BE2C (cell line): Measurements from ENCODE around the gene CATSPERD.

Experiments
- DNase-seq: peaks from one replicate; pipeline ENCODE4 v3.0.0-alpha.2; 2020
- H3K27me3 ChIP-seq: fragments of 250-450 bp; sonication (Bioruptor Pico); 2 replicates; pipeline ENCODE4 v1.5.1; 2020; ENCODE audit warnings: mild to moderate bottlenecking
- H3K36me3 ChIP-seq: fragments of 250-450 bp; sonication (Bioruptor Pico); 2 replicates; pipeline ENCODE4 v1.5.1; 2020; ENCODE audit warnings: mild to moderate bottlenecking
- H3K4me1 ChIP-seq: fragments of 250-450 bp; sonication (Bioruptor Pico); 2 replicates; pipeline ENCODE4 v1.5.1; 2020
- H3K4me3 ChIP-seq: 2 replicates; pipeline ENCODE4 v1.5.1; 2011; ENCODE audit warnings: low read depth, low read length
- H3K9me3 ChIP-seq: fragments of 250-450 bp; sonication (Bioruptor Pico); 2 replicates; pipeline ENCODE4 v1.5.1; 2020
- TF ChIP-seq, protein P1 (sequence below): IDR thresholded peaks from 2 replicates; pipeline ENCODE4 v1.5.1; 2012; ENCODE audit warnings: mild to moderate bottlenecking, low read depth, low read length

The CATSPERD gene

DNA sequence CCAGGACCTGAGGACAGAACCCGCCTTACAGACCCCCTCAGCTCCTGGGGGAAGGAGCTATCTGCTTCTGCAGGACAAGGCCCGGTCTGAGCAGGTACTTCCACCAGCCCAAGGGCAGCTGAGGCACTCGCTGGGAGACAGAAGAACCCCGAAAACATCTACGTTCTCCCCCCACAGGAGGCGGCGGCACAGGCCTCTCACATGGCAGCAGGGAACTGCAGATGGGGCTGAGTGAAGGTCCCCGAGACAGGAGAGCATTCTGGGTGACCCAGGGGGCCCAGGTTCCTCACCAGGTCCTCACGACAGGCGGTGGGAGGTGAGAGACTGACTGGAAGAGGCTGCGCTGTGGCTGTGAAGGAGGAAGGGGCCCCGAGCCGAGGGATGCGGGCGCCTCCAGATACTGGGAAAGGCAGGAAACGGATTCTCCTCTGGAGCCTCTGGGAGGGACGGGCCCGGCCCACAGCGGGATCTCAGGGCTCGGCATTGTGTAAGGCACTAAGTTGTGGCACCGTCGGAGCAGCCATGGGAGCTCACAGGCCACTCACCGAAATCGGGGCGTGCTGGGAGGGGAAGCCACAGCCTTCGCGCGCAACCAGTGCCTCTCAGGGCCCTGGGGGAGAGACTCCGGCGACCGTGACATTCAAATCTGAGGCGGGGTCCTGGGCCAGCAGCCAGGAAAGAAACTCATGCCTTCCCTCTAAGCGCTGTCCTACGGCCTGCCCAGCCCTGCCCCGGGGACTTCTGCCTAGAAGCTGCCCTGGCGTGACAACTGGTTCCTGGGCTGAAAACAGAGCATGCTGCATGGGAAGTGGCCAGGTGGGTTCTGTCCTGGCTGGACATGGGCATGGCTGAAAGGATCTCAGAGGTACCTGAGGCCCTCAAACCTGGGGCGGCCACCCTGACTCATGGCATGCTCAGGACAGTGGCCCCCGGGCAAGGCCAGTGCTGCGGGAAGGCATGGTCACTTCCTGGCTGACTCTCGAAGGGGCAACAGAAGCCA is 16.3 kb upstream of the CATSPERD start:
- peaks cover 83% of the 10 kb centered on the region for H3K36me3 ChIP-seq
- TF ChIP-seq, protein P1, sequence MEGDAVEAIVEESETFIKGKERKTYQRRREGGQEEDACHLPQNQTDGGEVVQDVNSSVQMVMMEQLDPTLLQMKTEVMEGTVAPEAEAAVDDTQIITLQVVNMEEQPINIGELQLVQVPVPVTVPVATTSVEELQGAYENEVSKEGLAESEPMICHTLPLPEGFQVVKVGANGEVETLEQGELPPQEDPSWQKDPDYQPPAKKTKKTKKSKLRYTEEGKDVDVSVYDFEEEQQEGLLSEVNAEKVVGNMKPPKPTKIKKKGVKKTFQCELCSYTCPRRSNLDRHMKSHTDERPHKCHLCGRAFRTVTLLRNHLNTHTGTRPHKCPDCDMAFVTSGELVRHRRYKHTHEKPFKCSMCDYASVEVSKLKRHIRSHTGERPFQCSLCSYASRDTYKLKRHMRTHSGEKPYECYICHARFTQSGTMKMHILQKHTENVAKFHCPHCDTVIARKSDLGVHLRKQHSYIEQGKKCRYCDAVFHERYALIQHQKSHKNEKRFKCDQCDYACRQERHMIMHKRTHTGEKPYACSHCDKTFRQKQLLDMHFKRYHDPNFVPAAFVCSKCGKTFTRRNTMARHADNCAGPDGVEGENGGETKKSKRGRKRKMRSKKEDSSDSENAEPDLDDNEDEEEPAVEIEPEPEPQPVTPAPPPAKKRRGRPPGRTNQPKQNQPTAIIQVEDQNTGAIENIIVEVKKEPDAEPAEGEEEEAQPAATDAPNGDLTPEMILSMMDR: no peak
- no peaks in the 10 kb centered on the region for H3K9me3 ChIP-seq
- no peak for DNase-seq
- H3K4me3 ChIP-seq: no peak overlapping the region
- no peaks in the 10 kb centered on the region for H3K4me1 ChIP-seq
- no peaks in the 10 kb centered on the region for H3K27me3 ChIP-seq

DNA sequence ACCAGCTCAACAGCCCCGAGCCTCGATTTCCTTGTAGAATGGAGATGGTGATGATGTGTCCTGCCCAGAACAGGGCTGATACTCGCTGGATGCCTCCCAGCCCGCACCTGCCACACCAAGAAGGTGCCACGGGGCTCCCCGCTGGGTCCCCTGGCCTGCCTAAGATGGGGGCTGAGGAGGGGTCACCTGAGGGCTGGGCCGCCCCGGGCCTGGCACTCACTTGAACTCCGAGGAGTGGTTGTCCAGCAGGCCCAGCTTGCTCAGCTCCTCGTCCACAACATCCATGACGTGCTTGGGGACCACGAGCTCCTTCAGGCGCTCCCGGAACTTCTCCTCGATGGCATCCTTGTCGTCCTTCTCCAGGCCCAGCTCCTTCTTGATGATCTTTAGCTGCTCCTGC is 14.9 kb upstream of the CATSPERD start:
- Histone ChIP-seq H3K4me3 (no peak overlapping the region), H3K36me3 (peaks cover 81% of the 10 kb centered on the region), H3K27me3 (no peaks in the 10 kb centered on the region), H3K9me3 (no peaks in the 10 kb centered on the region), H3K4me1 (no peaks in the 10 kb centered on the region)
- TF ChIP-seq, protein P1: no peak
- no peak for DNase-seq

DNA sequence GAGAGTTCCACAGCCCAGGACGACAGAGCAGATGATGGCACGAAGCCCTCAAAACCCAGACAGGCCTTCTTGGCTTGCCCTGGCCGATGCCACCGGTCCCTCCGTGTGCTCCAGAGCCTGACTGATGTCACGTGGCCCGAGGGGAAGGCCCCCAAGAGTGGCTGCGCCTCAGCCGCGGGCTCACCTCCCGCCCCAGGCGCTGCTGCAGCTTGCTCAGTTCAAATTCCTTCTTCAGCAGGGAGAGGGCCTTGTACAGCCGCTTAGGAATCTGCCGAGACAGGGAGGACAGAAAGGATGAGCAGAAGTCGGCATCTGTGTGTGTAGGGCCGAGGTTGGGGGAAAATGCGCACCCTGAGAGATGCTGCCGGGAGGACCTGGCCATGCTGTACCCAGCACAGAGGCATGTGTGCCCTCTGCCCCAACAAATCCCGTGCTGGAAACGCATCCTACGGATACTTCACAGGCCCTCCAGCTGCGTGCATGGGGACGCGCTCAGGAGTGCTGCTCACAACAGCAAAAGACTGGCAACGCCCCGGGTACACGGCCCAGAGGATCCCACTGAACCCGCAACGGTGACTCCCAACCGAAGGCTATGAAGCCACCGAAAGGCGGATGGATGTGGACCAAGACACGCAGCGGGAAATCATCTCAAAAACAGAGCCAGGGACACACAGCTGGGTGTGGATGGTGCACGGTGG is 13.4 kb upstream of the CATSPERD start:
- H3K36me3 ChIP-seq: peaks cover 86% of the 10 kb centered on the region
- no peaks in the 10 kb centered on the region for H3K27me3 ChIP-seq
- TF ChIP-seq, protein P1: no peak
- no peak for DNase-seq
- H3K9me3 ChIP-seq: no peaks in the 10 kb centered on the region
- H3K4me1 ChIP-seq: no peaks in the 10 kb centered on the region
- no peak overlapping the region for H3K4me3 ChIP-seq

DNA sequence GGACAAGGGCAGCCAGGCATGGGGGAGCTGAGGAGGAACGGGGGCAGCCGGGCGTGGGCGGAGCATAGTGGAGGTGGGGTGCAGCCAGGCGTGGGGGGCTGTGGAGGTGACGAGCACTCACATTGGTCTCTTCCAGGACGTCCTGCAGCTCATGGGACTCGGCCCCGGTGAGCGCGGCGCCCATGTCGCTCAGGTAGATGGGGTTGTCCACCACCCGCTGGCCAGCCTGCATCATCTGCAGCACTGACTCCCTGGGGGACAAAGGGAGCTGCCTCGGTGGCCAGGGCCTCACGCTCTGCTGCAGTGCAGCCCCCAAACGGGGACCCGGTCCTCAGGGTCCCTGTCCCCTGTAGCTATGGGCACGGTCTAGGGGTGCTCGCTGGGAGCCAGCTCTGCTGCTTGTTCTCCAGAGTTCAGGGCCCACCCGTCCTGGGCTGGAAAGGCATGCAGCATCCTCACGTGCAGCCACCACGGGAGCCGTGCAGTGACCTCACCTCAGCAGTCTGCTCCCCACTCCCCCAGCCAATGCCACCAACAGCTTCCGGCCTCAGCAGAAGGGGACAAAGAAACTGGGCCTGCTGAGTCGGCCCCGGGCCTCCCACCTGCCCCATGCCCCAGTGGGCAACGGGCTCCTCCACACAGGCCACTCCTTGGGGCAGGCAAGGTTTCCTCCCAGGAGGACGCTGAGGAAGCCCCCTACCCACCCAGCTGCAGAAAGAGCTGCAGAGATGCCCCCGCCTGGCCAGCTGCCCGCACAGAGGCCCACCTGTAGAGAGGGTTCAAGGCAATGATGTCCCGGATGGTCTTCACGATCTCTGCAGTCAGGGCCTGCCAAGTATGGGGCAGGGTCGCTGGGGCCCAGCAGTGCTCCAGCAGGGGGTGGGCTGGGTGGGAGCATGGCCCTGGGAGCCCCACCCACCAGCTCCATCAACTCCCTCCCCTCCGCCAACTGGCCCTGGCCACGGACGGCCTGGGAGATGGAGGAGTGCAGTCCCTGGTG is 12.6 kb upstream of the CATSPERD start:
- TF ChIP-seq, protein P1: no peak
- H3K4me1 ChIP-seq: no peaks in the 10 kb centered on the region
- H3K4me3 ChIP-seq: no peak overlapping the region
- no peaks in the 10 kb centered on the region for H3K27me3 ChIP-seq
- peaks cover 95% of the 10 kb centered on the region for H3K36me3 ChIP-seq
- no peak for DNase-seq
- H3K9me3 ChIP-seq: no peaks in the 10 kb centered on the region

DNA sequence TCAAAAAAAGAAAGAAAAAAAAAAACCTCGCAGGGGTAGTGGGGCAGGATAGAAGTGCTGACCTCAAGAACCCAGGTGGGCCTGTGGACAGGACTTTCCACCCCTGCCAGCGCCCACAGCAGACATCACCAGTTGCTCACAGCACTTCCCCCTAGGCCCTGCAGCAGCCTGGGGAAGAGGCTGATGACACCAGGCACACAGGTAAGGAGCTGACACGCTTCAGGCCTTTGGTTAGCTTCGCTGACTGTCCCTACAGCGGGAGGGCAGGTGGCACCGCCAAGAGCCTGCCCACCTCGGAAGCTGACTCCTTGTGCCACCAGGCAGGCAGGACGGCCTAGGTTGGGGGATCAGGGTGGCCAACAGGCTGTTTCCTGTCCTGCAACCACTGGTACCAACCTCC is 9.4 kb upstream of the CATSPERD start:
- Histone ChIP-seq H3K36me3 (peaks cover 83% of the 10 kb centered on the region), H3K9me3 (no peaks in the 10 kb centered on the region), H3K4me3 (no peak overlapping the region), H3K27me3 (no peaks in the 10 kb centered on the region), H3K4me1 (no peaks in the 10 kb centered on the region)
- no peak for DNase-seq
- TF ChIP-seq, protein P1: no peak
